GM19467 (cell line): ENCODE results near the gene GPAT3.

ENCODE experiments used
- ATAC-seq: cut with Tn5 transposase; IDR thresholded peaks from one replicate; pipeline ENCODE4 v1.9.1; 2021; ENCODE audit warnings: mild to moderate bottlenecking, moderate library complexity; ENCODE audit not compliant: unreplicated experiment

GPAT3 gene

DNA sequence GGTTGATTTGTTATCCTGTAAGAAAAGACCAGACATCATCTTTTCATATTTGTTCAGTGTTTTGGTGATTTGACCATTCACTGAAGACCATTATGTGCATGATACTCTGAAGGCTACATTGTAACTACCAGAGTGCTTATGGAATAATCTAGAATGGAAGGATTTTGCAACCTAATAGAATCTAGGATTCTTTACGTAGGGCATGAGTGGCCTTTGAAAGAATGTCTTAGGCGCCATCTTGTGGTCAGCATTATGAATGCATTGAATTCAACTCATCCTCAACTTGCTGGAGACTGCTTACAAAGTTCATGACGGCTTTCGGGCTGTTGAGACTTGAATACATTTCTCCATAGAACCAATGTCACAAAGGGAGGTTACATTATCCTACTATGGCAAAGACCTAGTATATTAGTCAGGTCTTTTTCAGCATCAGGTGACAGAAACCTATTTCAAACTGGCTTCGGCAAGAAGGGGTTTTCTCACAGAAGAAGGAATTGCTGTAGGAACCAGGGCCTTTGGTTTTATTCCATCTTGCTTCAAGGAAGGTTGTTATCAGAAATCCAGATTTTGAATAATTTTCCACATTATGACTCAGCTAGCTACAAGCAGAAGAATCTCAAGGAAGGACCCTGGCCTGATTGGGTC lies 104.1 kb downstream of the GPAT3 start:
- ATAC-seq: peak; percentile 77

DNA sequence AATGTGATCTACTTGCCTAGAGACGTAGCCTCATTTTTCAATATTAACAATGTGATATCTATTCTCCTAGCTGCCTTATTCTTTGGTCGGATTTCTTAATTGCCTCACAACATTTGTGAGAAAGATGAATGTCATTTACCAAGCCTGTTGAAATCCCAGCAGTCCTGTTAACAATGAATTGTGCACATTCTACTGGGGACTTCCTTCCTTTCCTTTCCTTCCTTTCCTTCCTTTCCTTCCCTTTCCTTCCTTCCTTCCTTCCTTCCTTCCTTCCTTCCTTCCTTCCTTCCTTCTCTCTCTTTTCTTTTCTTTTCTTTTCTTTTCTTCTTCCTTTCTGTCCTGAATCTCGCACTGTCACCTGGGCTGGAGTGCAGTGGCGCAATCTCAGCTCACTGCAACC lies 107.1 kb downstream of the GPAT3 start:
- no peak for ATAC-seq

DNA sequence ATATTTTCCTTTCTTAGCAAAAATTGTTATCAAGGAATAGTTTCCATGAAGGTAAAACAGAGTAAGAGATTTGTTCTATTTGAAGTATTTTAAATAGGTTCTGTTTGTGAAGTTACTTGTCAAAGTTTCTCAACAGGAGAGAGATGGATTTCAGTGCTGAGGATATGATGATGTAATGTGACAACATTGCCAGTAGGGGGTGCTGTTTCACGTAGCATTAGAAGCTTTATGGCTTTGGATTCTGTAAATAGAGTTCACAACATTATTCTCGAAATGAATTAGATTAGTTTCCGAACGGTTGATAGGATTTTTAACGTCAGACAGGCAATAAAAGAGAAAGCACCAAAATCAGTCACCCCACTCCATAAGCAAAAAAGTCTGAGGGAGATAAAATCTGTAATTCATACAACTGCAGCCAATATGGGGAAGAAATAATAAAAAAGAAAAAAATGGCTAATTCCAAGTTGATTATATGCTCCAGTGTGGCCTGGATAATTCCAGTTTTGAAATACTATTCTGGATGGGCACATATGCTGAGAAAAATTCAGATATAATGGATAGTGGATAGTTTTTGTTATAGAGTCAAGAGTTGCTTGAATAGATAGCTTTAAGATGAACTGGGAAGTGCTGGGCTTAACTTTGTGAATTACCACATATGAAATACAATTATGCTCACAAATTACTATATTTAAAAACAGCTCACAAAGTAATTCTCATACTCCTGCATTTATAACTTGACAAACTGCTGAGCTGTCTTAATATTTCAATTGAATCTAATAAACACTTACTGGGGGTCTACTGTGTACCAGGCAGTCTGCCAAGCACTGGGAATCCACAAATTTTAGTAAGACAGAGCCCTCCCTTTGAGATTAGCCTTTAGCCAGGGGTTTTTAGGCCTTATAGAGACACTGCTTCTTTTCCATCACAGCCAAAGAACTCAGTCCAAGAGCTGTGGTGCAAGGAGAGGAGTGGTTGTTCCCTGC lies 109.1 kb downstream of the GPAT3 start:
- no peak for ATAC-seq

DNA sequence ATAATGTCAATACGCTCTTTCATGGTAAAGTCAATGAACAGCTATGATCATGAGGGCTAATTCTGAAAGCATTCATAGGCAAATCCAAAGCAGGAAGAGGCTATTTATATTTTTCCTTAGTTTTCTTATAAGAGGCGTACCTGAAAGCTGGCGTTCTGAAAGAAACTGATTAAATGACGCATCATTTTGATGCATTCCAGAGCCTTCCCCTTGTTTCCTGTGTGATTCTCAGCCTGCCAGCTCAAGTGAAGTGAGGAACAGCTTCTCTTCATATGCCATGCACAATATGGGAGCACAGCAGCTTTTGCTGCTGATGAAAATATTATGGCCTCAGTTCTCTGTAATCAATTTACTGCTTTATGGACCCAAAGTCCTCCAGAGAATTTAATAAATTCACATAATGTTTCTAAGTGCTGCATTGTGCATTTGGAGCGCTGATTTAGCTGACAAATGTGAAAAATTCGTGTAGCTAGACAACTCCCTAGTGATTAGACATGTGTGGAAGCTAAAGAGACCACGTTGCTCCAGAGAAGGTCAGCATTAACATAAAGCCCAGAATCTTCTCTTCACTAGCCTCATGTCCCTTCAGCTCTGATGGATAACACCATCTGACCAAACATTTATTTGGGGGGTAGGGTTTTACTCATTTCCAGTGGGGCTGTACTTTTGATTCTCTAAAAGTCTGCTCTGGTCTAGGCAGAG lies 110.8 kb downstream of the GPAT3 start:
- ATAC-seq: no peak

DNA sequence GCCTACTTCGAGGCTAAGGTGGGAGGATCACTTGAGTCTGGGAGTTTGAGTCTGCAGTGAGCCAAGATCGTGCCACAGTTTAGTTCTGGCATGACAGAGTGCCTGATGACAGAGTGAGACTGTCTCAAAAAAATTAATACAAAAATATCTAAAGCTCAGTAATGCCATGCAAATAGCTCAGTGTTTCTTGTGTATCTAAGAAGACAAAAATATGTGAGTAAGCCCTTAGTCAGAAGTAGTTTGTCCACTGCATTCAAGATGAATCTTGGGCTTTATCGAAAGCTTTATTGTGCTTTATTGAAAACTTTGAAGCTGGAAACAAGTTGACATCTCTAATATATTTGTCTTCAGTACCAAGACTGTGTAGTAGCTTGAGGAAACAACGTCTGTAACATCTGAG lies 115.9 kb downstream of the GPAT3 start:
- no peak for ATAC-seq
